ENCODE data around the gene CADPS2. TPM values are rescaled to one million over a fixed set of nuclear protein-coding genes. Genes with fewer than 3 reads are reported as not detected.

The CADPS2 gene
- total RNA-seq, 4 donors from 2014 or later = 8.7 to 27.9 (median 16.7) TPM

- TF ChIP-seq CTCF (IDR thresholded peaks at IDR 0.05; ENCODE audit: low read depth) = no peak
Measured at GRCh38 chr7:122883049-122883680, 3.1 kb downstream of the CADPS2 start.

GRCh38 chr7:122881324-122881723 is 4.9 kb downstream of the CADPS2 start:
- no peak for TF ChIP-seq CTCF (IDR thresholded peaks at IDR 0.05; ENCODE audit: low read depth)

GRCh38 chr7:122869260-122869659 is 17.0 kb downstream of the CADPS2 start:
- TF ChIP-seq CTCF (IDR thresholded peaks at IDR 0.05; ENCODE audit: low read depth) = no peak

GRCh38 chr7:122867471-122867980 is 18.7 kb downstream of the CADPS2 start:
- TF ChIP-seq CTCF (IDR thresholded peaks at IDR 0.05; ENCODE audit: low read depth) = no peak

- TF ChIP-seq CTCF (IDR thresholded peaks at IDR 0.05; ENCODE audit: low read depth) = no peak
Measured at GRCh38 chr7:122864838-122865237, 21.4 kb downstream of the CADPS2 start.

- no peak for TF ChIP-seq CTCF (IDR thresholded peaks at IDR 0.05; ENCODE audit: low read depth)
Measured at GRCh38 chr7:122864016-122864415, 22.2 kb downstream of the CADPS2 start.

GRCh38 chr7:122858320-122858719 is 27.9 kb downstream of the CADPS2 start:
- no peak for TF ChIP-seq CTCF (IDR thresholded peaks at IDR 0.05; ENCODE audit: low read depth)

All from subcutaneous adipose tissue (tissue), 4 donors.